Astrocyte of the cerebellum (primary cell): ENCODE results near the gene ZNF503.
"Not testable (repeated sequence)": the region's sequence is repeated elsewhere in the genome, so short reads cannot be mapped to it uniquely, and the experiment has no call there.

Source experiments
- DNase-seq: peaks from one replicate; pipeline ENCODE4 v3.0.0-alpha.2; 2011; ENCODE audit warnings: low read depth
- H3K4me3 ChIP-seq: 2 replicates; pipeline ENCODE4 v1.5.1; 2011; ENCODE audit warnings: mild to moderate bottlenecking, low read depth, low read length, moderate library complexity
- in situ Hi-C: cut with HindIII; loops from 2 replicates; pipeline ENCODE4 v1.10.0; 2017; ENCODE audit warnings: low sequenced_read_pairs
- TF ChIP-seq, protein P1 (sequence below): IDR thresholded peaks from 2 replicates; pipeline ENCODE4 v1.5.1; 2012; ENCODE audit warnings: low read length, low read depth, moderate library complexity, mild to moderate bottlenecking; ENCODE audit errors: missing control alignments

Gene ZNF503

DNA sequence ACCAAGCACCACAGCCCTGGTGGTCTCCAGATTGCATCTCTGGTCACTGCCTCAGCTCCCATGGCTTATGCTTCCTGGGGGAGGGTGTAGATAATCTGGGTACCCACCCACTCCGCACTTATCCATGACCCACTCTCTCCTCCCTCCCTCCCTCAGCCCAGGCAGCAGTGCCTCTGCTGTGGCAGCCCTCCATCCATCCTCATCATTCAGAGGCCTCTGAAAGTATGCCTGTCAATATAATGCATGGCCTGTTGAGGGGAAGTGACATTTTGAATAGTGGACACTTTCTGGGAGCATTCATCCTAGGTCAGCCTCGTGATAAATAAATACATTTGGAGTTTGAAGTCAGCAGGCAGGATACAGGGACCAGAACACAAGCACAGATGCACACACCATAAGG lies 23.2 kb downstream of the ZNF503 start:
- DNase-seq: no peak
- in situ Hi-C loops: no loop called here
- TF ChIP-seq, protein P1, sequence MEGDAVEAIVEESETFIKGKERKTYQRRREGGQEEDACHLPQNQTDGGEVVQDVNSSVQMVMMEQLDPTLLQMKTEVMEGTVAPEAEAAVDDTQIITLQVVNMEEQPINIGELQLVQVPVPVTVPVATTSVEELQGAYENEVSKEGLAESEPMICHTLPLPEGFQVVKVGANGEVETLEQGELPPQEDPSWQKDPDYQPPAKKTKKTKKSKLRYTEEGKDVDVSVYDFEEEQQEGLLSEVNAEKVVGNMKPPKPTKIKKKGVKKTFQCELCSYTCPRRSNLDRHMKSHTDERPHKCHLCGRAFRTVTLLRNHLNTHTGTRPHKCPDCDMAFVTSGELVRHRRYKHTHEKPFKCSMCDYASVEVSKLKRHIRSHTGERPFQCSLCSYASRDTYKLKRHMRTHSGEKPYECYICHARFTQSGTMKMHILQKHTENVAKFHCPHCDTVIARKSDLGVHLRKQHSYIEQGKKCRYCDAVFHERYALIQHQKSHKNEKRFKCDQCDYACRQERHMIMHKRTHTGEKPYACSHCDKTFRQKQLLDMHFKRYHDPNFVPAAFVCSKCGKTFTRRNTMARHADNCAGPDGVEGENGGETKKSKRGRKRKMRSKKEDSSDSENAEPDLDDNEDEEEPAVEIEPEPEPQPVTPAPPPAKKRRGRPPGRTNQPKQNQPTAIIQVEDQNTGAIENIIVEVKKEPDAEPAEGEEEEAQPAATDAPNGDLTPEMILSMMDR: no peak
- no peak overlapping the region for H3K4me3 ChIP-seq

DNA sequence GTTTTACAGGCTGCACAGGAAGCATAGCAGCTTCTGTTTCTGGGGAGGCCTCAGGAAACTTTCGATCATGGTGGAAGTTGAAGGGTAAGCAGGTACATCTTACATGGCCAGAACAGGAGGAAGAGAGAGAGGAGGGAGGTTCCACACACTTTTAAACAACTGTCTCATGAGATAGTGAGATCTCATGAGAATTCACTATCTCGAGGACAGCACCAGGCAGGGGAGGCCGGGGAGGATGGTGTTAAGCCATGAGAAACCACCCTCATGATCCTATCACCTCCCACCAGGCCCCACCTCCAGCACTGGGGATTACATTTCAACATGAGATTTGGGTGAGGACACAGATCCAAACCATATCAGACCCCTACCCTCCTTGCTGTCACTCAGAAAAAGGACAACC lies 23.7 kb downstream of the ZNF503 start:
- no peak overlapping the region for H3K4me3 ChIP-seq
- in situ Hi-C loops: no loop called here

DNA sequence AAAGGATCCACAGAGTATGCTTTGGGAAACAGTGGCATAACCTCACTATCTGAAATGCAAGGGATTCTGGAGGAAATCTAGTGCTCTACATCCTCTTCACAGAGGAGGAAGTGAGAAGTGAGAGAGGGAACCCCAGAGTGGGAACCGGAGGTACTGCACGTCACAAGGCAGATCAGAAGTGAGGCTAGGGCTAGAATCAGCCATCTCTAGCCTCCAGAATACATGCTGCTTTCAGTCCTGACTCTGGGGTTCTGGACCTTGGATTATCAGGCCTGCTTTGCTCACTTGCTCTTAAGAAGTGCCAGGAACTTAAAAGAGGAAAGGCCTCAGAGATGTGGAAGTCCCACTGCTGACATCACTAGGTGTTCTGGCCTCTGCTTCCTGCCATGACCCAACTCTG lies 25.7 kb downstream of the ZNF503 start:
- in situ Hi-C loops: no loop called here
- TF ChIP-seq, protein P1: no peak
- no peak for DNase-seq
- H3K4me3 ChIP-seq: no peak overlapping the region

More for the DNA sequence above, 23.7 kb downstream of the ZNF503 start:
- DNase-seq: no peak
- TF ChIP-seq, protein P1: no peak

DNA sequence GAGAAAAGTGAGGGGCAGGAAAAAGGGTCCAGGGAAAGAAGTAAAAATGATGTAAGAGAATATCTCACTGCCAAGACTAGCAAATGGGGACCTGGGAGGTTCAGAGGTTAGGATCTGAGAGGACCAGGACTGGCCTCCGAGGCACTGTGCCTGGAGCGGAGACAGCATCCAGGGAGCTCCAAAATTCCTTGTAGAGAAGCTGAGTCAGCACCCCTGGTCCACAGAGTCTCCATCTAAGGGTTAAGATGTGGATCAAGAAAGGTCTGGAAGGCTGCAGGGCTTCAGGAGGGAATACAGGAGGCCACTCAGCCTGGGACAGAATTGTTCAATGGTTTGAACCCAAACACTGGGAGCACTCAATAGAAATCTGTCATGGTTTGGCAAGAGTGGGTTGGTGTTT lies 30.6 kb downstream of the ZNF503 start:
- DNase-seq: no peak
- no peak overlapping the region for H3K4me3 ChIP-seq
- in situ Hi-C loops: no loop called here
- TF ChIP-seq, protein P1: no peak

DNA sequence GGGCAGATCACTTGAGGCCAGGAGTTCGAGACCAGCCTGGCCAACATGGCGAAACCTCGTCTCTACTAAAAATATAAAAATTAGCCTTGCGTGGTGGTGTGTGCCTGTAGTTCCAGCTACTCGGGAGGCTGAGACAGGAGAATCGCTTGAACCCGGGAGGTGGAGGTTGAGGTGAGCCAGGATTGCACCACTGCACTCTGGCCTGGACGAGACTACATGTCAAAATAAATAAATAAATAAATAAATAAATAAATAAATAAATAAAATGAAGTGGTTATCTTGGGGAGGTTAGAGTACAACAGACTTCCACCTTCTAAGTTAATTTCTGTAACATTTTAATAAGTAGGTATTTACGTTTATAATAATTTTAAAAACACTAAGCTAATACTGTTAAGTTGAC lies 31.7 kb downstream of the ZNF503 start:
- DNase-seq, H3K4me3 ChIP-seq, in situ Hi-C loops: not testable (repeated sequence)

DNA sequence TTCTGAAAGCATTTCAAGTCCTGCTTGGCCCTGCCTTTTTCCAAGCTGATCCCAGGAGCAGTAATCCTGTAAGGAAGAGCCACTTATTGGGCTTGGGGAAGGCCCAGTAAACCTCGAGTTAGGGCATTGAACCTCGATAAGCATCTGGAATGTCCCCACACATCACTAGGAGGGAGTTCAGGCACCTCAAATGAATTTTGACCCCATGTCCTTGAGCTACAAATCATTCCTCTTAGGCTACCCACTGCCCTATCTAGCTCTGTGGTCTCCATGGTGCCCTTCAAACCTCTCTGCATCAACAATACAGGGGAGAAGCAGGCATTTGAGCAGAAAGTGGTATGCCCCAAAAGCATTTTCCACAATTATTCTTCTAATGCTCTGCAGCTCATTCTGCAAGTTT lies 33.7 kb downstream of the ZNF503 start:
- TF ChIP-seq, protein P1: no peak
- in situ Hi-C loops: no loop called here
- DNase-seq: no peak

DNA sequence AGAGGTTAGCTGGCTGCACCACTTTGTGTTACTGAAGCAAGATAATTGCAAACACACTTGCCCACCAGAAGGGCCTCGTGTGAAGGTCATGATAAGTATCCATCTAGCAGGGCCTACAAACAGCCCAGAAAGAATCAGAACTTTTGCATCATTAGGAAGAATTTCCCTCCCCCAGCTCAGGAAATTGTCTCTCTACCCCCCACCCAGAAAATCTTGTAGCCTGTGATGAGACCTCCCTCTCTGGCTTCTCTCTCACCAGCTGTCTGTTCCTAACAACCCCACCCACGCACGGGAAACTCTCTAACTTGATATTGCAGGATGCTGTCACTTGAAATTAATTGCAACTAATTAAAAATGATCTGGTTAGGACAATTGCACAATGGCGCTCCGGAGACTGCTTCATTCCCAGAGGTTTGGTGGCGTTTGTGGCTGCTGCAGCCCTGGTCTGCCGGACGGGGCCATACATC lies 34.5 kb downstream of the ZNF503 start:
- in situ Hi-C loops: no loop called here
- DNase-seq: no peak
- no peak overlapping the region for H3K4me3 ChIP-seq
- TF ChIP-seq, protein P1: no peak

More for the DNA sequence above, 33.7 kb downstream of the ZNF503 start:
- H3K4me3 ChIP-seq: no peak overlapping the region
